K562 (cell line): Measurements from ENCODE around the gene ACAP2. TPM values are rescaled to one million over a fixed set of nuclear protein-coding genes. Genes with fewer than 3 reads are reported as not detected.

Source experiments
- ILK ChIP-seq: fragments of 450-650 bp; IDR thresholded peaks from 2 replicates; pipeline ENCODE4 v1.6.1; 2016; ENCODE audit warnings: missing genetic modification characterization, low read depth, mild to moderate bottlenecking, missing compliant biosample characterization, moderate library complexity, borderline replicate concordance
- MBD2 ChIP-seq: sonication (generic); IDR thresholded peaks from 2 replicates; pipeline ENCODE4 v1.6.1; 2016; ENCODE audit warnings: low read depth, borderline replicate concordance
- MTF1 ChIP-seq: fragments of 250-450 bp; sonication (Bioruptor Pico); IDR thresholded peaks from 2 replicates; pipeline ENCODE4 v1.9.0; 2021; ENCODE audit warnings: moderate library complexity, mild to moderate bottlenecking, inconsistent platforms, borderline replicate concordance
- POLR2AphosphoS2 ChIP-seq: IDR thresholded peaks from 2 replicates; pipeline ENCODE4 v1.6.1; 2012; ENCODE audit warnings: low read length, improper control_type of control experiment
- RBM17 ChIP-seq: fragments of 200-400 bp; formaldehyde crosslinking; IDR thresholded peaks from 2 replicates; pipeline ENCODE4 v1.6.1; 2017; ENCODE audit warnings: low read depth, mild to moderate bottlenecking, low read length, borderline replicate concordance
- SMARCB1 ChIP-seq: IDR thresholded peaks from 2 replicates; pipeline ENCODE4 v1.6.1; 2011; ENCODE audit warnings: improper control_type of control experiment, low read depth; ENCODE audit not compliant: insufficient read length
- SMARCC2 ChIP-seq: fragments of 450-650 bp; IDR thresholded peaks from 2 replicates; pipeline ENCODE4 v1.6.1; 2017; ENCODE audit warnings: antibody characterized with exemption, moderate library complexity, mild to moderate bottlenecking, low read depth
- TAF1 ChIP-seq: IDR thresholded peaks from 2 replicates; pipeline ENCODE4 v1.6.1; 2011; ENCODE audit warnings: mild to moderate bottlenecking, low read length, moderate library complexity; ENCODE audit not compliant: insufficient read depth, control insufficient read depth, severe bottlenecking; ENCODE audit errors: extremely low read depth
- TRIM28 ChIP-seq: fragments of 450-650 bp; IDR thresholded peaks from 2 replicates; pipeline ENCODE4 v1.6.1; 2017
- XRCC4 ChIP-seq: IDR thresholded peaks from one replicate; pipeline ENCODE4 v1.6.1; 2011; ENCODE audit not compliant: insufficient read depth, insufficient read length; ENCODE audit errors: extremely low read depth
- ZNF184 ChIP-seq: sonication (generic); formaldehyde crosslinking; IDR thresholded peaks from 2 replicates; pipeline ENCODE4 v1.5.0; 2020; ENCODE audit warnings: missing genetic modification reagents
- ZNF717 ChIP-seq: fragments of 250-450 bp; sonication (Bioruptor Pico); IDR thresholded peaks from 2 replicates; pipeline ENCODE4 v1.5.0; 2021
- ZNF766 ChIP-seq: fragments of 200-800 bp; sonication (Bioruptor generic); conservative IDR thresholded peaks from 2 replicates; pipeline ENCODE4 v1.6.1; 2016; ENCODE audit warnings: missing genetic modification characterization, missing compliant biosample characterization
- polyA plus RNA-seq, 8 experiments: library from polyadenylated mRNA; depleted of rRNA in 4 of 8; stranded (reverse) in 5 of 8; unstranded in 3 of 8; fragments of >200 nt; fragmentation: Nextera tagmentation in 2 of 8; fragmentation: Illumina TruSeq in 1 of 8; extraction: Ambion mirVana in 2 of 8; extraction: Trizol in 1 of 8; gene quantifications; 2 replicates each; pipeline versions ENCODE4 v1.2.1 to v1.2.3, GENCODE V29; 2011 to 2014; ENCODE audit warnings: inconsistent platforms in 1 of 8, missing spikeins in 1 of 8
- total RNA-seq, 7 experiments: library from RNA; depleted of rRNA in 6 of 7; stranded (reverse); fragments of >200 nt in 6 of 7; fragmentation: Illumina TruSeq in 2 of 7; extraction: Trizol in 2 of 7; gene quantifications; 2 replicates each; pipeline versions ENCODE4 v1.2.1 to v1.2.3, GENCODE V29; 2011 to 2021; ENCODE audit warnings: low replicate concordance in 1 of 7
- TF ChIP-seq, protein P1 (sequence below): sonication (generic); IDR thresholded peaks from 2 replicates; pipeline ENCODE4 v1.6.1; 2016
- TF ChIP-seq, protein P2 (sequence below): fragments of 250-450 bp; sonication (Bioruptor Pico); IDR thresholded peaks from 2 replicates; pipeline ENCODE4 v1.8.0; 2022; ENCODE audit warnings: inconsistent platforms
- TF ChIP-seq, protein P3 (sequence below): fragments of 250-450 bp; sonication (Bioruptor Pico); IDR thresholded peaks from 2 replicates; pipeline ENCODE4 v1.5.0; 2020; ENCODE audit warnings: mild to moderate bottlenecking
- TF ChIP-seq, protein P4 (sequence below): fragments of 200-400 bp; formaldehyde crosslinking; IDR thresholded peaks from 2 replicates; pipeline ENCODE4 v1.6.1; 2017; ENCODE audit warnings: mild to moderate bottlenecking, low read depth, low read length, moderate library complexity
- TF ChIP-seq, protein P5 (sequence below): sonication (generic); formaldehyde crosslinking; IDR thresholded peaks from 2 replicates; pipeline ENCODE4 v1.8.1; 2023; ENCODE audit warnings: mild to moderate bottlenecking, missing genetic modification reagents

The ACAP2 gene
- total and polyA plus RNA-seq, 9 of the 15 experiments (the other 6 are each of a cell fraction or from before 2014, with no cell fraction given), result 10.6 to 52.7 (median 34.4) TPM

DNA sequence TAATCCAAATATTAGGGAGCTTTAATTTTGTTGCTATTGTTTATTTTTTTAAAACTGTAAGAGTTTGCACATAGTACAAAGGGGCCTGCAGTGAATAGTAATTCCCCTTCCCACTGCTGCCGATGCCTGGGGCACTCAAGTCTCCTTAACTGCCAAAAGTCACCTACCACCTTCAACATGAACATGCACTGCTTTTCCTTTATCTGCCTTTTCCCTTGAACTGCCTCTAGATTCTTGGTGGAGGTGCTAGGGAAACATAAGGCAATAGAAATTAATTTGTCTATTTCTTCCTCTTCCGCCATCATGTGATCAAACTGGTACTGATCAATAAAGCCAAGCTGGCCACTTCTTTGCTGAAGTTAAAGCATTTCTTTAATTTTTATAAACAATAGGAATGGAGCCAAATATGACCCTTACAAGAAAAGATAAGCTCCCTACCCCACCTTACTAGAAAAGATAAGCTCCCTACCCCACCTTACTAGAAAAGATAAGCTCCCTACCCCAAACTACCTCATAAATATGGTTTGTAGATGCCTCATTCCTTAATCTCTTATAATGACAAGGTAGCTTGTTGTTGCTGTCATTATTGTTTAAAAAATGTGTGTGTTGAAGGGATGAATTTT is 17.4 kb upstream of the ACAP2 start (continued):
- TF ChIP-seq, protein P1, sequence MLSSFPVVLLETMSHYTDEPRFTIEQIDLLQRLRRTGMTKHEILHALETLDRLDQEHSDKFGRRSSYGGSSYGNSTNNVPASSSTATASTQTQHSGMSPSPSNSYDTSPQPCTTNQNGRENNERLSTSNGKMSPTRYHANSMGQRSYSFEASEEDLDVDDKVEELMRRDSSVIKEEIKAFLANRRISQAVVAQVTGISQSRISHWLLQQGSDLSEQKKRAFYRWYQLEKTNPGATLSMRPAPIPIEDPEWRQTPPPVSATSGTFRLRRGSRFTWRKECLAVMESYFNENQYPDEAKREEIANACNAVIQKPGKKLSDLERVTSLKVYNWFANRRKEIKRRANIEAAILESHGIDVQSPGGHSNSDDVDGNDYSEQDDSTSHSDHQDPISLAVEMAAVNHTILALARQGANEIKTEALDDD, result 0 out of 2 replicates have a peak, but pooled peaks have one; percentile 39
- TF ChIP-seq ZNF766 (CRISPR knock-in tag) (no peak), SMARCB1 (no peak), MBD2 (no peak), ZNF184 (CRISPR knock-in tag) (no peak), ZNF717 (CRISPR knock-in tag) (no peak), XRCC4 (no peak), TAF1 (no peak), TRIM28 (no peak), ILK (tag) (no peak), POLR2AphosphoS2 (no peak), MTF1 (CRISPR knock-in tag) (no peak), RBM17 (no peak), SMARCC2 (0 out of 2 replicates have a peak, but pooled peaks have one; percentile 26)
- TF ChIP-seq, protein P2, sequence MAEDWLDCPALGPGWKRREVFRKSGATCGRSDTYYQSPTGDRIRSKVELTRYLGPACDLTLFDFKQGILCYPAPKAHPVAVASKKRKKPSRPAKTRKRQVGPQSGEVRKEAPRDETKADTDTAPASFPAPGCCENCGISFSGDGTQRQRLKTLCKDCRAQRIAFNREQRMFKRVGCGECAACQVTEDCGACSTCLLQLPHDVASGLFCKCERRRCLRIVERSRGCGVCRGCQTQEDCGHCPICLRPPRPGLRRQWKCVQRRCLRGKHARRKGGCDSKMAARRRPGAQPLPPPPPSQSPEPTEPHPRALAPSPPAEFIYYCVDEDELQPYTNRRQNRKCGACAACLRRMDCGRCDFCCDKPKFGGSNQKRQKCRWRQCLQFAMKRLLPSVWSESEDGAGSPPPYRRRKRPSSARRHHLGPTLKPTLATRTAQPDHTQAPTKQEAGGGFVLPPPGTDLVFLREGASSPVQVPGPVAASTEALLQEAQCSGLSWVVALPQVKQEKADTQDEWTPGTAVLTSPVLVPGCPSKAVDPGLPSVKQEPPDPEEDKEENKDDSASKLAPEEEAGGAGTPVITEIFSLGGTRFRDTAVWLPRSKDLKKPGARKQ, result no peak
- TF ChIP-seq, protein P3, sequence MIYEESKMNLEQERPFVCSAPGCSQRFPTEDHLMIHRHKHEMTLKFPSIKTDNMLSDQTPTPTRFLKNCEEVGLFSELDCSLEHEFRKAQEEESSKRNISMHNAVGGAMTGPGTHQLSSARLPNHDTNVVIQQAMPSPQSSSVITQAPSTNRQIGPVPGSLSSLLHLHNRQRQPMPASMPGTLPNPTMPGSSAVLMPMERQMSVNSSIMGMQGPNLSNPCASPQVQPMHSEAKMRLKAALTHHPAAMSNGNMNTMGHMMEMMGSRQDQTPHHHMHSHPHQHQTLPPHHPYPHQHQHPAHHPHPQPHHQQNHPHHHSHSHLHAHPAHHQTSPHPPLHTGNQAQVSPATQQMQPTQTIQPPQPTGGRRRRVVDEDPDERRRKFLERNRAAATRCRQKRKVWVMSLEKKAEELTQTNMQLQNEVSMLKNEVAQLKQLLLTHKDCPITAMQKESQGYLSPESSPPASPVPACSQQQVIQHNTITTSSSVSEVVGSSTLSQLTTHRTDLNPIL (CRISPR knock-in tag), result no peak
- TF ChIP-seq, protein P4, sequence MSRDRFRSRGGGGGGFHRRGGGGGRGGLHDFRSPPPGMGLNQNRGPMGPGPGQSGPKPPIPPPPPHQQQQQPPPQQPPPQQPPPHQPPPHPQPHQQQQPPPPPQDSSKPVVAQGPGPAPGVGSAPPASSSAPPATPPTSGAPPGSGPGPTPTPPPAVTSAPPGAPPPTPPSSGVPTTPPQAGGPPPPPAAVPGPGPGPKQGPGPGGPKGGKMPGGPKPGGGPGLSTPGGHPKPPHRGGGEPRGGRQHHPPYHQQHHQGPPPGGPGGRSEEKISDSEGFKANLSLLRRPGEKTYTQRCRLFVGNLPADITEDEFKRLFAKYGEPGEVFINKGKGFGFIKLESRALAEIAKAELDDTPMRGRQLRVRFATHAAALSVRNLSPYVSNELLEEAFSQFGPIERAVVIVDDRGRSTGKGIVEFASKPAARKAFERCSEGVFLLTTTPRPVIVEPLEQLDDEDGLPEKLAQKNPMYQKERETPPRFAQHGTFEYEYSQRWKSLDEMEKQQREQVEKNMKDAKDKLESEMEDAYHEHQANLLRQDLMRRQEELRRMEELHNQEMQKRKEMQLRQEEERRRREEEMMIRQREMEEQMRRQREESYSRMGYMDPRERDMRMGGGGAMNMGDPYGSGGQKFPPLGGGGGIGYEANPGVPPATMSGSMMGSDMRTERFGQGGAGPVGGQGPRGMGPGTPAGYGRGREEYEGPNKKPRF, result no peak
- TF ChIP-seq, protein P5, sequence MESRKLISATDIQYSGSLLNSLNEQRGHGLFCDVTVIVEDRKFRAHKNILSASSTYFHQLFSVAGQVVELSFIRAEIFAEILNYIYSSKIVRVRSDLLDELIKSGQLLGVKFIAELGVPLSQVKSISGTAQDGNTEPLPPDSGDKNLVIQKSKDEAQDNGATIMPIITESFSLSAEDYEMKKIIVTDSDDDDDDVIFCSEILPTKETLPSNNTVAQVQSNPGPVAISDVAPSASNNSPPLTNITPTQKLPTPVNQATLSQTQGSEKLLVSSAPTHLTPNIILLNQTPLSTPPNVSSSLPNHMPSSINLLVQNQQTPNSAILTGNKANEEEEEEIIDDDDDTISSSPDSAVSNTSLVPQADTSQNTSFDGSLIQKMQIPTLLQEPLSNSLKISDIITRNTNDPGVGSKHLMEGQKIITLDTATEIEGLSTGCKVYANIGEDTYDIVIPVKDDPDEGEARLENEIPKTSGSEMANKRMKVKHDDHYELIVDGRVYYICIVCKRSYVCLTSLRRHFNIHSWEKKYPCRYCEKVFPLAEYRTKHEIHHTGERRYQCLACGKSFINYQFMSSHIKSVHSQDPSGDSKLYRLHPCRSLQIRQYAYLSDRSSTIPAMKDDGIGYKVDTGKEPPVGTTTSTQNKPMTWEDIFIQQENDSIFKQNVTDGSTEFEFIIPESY (CRISPR knock-in tag), result no peak
